HG03095 (cell line): ENCODE results near the gene PRR23E.

ENCODE experiments used
- ATAC-seq: cut with Tn5 transposase; IDR thresholded peaks from one replicate; pipeline ENCODE4 v1.9.1; 2021; ENCODE audit warnings: moderate library complexity; ENCODE audit not compliant: unreplicated experiment

Gene PRR23E

DNA sequence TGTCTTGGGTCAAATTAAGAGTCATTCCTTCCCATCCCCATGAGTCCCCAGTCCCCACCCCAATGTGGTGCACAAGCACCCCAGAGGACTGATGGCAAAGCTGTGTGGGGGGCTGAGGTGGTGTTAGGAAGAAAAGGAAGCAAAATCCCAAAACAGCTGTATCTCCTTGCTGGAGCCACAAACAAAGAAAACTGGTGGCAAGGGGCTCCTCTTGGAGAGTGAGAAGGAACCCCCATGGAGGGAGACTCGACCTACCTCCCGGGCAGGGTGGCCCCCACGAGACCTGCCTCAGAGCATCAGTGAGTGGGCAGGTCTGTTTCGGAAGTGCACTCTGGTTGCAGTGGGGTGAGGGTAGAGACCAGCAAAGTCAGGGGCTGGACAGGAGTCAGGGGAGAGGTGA, 29.2 kb downstream of the PRR23E start:
- no peak for ATAC-seq

DNA sequence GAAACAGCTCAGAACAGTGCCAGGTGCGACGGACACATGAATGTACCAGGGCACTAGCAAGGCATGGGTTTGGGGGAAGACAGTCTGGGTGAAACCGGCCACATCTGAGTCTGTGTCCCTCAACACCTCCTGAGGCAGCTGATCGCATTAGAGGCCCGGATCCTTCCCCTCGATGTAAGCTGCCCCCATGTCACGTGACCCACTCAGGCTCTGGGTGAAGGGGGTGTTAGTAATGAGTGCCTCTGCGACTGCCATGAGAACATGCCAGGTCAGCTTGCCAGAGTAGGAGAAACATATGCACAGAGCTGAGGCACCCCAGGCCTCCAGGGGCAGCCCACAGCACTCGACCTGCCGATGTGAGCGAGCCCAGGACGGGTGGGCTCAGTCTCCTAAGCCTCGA, 29.7 kb downstream of the PRR23E start:
- no peak for ATAC-seq

GRCh38 chr3:127224118-127224517, 31.2 kb downstream of the PRR23E start:
- ATAC-seq, result no peak

- ATAC-seq, result no peak
These were observed 33.5 kb downstream of the PRR23E start for GRCh38 chr3:127226457-127226856.

DNA sequence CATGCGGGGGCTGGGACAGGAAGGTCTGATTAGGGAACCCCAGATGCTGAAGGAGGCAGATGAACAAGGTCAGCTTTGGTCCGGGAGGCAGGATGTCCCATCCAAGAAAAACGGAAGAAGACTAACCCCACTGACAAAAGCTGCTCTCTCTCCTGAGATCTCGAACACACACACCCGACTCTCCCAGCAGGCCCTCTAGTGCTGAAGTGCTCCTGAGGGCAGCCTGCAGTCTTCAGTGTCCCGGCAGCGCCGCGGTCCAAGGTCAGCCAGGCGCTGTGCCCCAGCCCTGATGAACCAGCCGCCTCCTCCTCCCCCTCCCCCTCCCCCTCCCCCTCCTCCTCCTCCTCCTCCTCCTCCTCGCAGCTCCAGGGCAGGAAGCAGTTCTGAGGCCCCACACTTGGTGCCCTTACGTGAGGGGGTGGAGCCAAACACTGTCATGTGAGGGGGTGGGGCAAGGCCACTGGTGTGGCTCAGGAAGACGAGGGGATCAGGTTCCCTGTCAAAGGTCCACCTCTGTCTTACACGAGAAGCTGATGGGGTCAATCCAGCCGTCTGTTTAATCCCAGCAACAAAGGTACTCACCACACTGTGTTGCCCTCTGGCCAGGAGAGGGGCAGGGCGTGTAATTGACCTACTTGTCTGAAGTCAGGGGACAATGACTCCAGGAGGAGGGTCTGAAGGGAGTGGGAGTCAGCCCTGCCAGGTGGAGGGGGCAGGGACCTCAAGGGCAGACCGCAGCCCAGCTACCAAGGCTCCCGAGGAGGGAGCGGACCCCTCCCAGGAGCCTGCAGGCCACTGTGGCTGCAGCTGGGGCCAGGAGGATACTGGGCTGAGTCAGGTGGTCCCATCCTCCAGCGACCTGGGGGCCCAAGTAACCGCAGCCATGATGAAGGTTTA, 34.3 kb downstream of the PRR23E start:
- ATAC-seq, result no peak

DNA sequence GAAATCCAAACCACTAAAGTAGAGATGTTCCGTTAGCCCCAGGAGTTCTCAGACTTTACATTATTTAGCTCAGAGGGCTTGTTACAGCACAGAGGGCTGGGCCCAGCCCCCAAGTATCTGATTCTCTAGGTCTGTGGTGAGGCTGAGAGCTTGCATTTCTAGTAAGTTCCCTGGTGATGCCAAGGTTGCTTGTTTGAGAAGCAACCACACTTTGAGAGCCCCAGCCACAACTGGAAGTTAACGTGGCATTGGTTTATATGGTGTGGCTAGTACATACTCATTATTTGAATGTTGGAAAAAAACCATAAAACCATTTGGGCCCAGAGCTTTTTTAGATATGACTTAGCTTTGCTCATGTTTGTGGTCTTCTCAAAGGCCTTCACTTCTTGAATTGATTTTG, 35.9 kb downstream of the PRR23E start:
- ATAC-seq, result no peak

- no peak for ATAC-seq
These were observed 40.4 kb downstream of the PRR23E start for GRCh38 chr3:127233371-127233770.

GRCh38 chr3:127234778-127235177, 41.8 kb downstream of the PRR23E start:
- no peak for ATAC-seq

DNA sequence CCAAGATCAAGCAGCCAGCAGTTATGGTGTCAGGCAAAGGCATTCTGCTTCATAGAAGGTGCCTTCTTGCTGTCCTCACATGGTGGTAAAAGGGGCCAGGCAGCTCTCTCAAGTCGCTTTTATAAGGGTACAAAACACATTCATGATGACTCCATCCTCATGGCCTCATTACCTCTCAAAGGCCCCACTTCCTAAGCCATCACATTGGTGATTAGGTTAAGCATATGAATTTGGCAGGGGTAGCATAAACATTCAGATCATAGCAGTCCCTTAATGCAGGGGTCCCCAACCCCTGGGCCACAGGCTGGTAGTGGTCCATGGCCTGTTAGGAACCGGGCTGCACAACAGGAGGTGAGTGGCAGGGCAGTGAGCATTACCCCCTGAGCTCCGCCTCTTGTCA, 42.8 kb downstream of the PRR23E start:
- no peak for ATAC-seq

DNA sequence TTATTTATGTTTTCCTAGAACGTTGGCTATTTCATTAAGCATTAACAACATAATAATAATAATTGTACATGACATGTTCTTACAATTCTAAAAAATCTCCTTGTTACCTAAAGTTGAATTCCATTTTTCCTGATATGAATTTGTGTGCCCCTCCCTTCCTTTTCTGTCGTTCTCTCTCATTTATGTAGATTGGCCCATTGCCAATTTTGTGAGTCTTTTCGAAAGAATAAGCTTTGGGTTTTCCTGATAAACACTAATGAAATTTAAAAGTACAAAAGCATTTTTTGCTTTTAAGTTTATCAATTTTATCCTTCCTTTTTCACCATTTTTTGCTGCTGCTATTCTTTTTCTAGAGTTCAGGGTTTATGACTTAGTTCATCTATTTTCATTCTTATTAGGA, 44.9 kb downstream of the PRR23E start:
- ATAC-seq, result no peak

- no peak for ATAC-seq
These were observed 45.7 kb downstream of the PRR23E start for GRCh38 chr3:127238602-127239001.

GRCh38 chr3:127247292-127247691, 54.4 kb downstream of the PRR23E start:
- ATAC-seq, result no peak
